Keratinocyte (primary cell): ENCODE results near the gene CA12. TPM values are rescaled to one million over a fixed set of nuclear protein-coding genes. Genes with fewer than 3 reads are reported as not detected.
A peak's percentile ranks its signal among the peaks of the same experiment; 100 is the strongest.

Experiments
- DNase-seq: peaks from one replicate; pipeline ENCODE4 v3.0.0-alpha.2; 2011; ENCODE audit warnings: low read depth, missing footprints, low spot score
- FAIRE-seq: peaks from 2 replicates; lab custom pipeline; 2011; peaks lifted over from hg19 to GRCh38; lab: Jason Lieb, UNC
- H2AFZ ChIP-seq: 2 replicates; pipeline ENCODE4 v1.6.0; 2012; ENCODE audit warnings: low read length, control low read depth, inconsistent platforms; ENCODE audit not compliant: control insufficient read depth
- H3K27ac ChIP-seq: 2 replicates; pipeline ENCODE4 v1.5.1; 2011; ENCODE audit warnings: low read length; ENCODE audit not compliant: control insufficient read depth, insufficient read depth
- H3K27me3 ChIP-seq: 3 replicates; pipeline ENCODE4 v1.6.0; 2011; ENCODE audit warnings: low read length; ENCODE audit not compliant: control insufficient read depth, insufficient read depth; ENCODE audit errors: extremely low read depth
- H3K36me3 ChIP-seq, 2 experiments: 2 replicates in 1 of 2; 3 replicates in 1 of 2; pipeline ENCODE4 v1.5.1; 2011; ENCODE audit warnings: low read length in 2 of 2, mild to moderate bottlenecking in 1 of 2; ENCODE audit not compliant: control insufficient read depth in 2 of 2, insufficient read depth in 2 of 2; ENCODE audit errors: extremely low read depth in 1 of 2
- H3K4me1 ChIP-seq: 3 replicates; pipeline ENCODE4 v1.5.1; 2011; ENCODE audit warnings: low read length; ENCODE audit not compliant: control insufficient read depth, insufficient read depth; ENCODE audit errors: extremely low read depth
- H3K4me2 ChIP-seq: 3 replicates; pipeline ENCODE4 v1.6.0; 2011; ENCODE audit warnings: low read depth, low read length; ENCODE audit not compliant: control insufficient read depth, insufficient read depth; ENCODE audit errors: extremely low read depth
- H3K4me3 ChIP-seq, 3 experiments: fragments of 200-600 bp in 1 of 3; sonication (generic) in 1 of 3; 2 replicates in 2 of 3; 3 replicates in 1 of 3; pipeline ENCODE4 v1.5.1; 2011 to 2016; ENCODE audit warnings: low read length in 3 of 3, mild to moderate bottlenecking in 3 of 3, control low read depth in 2 of 3, inconsistent platforms in 1 of 3, low read depth in 1 of 3, mixed read lengths in 1 of 3, mixed run types in 1 of 3, moderate library complexity in 1 of 3; ENCODE audit not compliant: control insufficient read depth in 2 of 3, insufficient read depth in 2 of 3; ENCODE audit errors: extremely low read depth in 1 of 3
- H3K79me2 ChIP-seq: 2 replicates; pipeline ENCODE4 v1.6.0; 2012; ENCODE audit warnings: low read length; ENCODE audit not compliant: control insufficient read depth, insufficient read depth
- H3K9ac ChIP-seq: 3 replicates; pipeline ENCODE4 v1.6.0; 2011; ENCODE audit warnings: low read length; ENCODE audit not compliant: control insufficient read depth, insufficient read depth; ENCODE audit errors: extremely low read depth
- H3K9me1 ChIP-seq: 3 replicates; pipeline ENCODE4 v1.6.0; 2011; ENCODE audit warnings: low read length; ENCODE audit not compliant: control insufficient read depth, insufficient read depth; ENCODE audit errors: extremely low read depth
- H3K9me3 ChIP-seq: 2 replicates; pipeline ENCODE4 v1.5.1; 2012; ENCODE audit warnings: low read depth, low read length; ENCODE audit not compliant: control insufficient read depth
- H4K20me1 ChIP-seq: 3 replicates; pipeline ENCODE4 v1.6.0; 2011; ENCODE audit warnings: low read length; ENCODE audit not compliant: control insufficient read depth, insufficient read depth; ENCODE audit errors: extremely low read depth
- EZH2 ChIP-seq: IDR thresholded peaks from one replicate; pipeline ENCODE4 v1.6.1; 2012; ENCODE audit warnings: inconsistent platforms, mild to moderate bottlenecking, low read length, moderate library complexity
- dilution Hi-C: fragments of 300-500 bp; cut with MboI; formaldehyde crosslinking; loops from one replicate; pipeline ENCODE4 v1.7.0; 2020; ENCODE audit warnings: low sequenced_read_pairs; ENCODE audit not compliant: extremely low pct_ligation_motif_present
- polyA plus RNA-seq, 5 experiments: library from polyadenylated mRNA; depleted of rRNA in 3 of 5; stranded (reverse) in 3 of 5; stranded (forward) in 1 of 5; unstranded in 1 of 5; fragments of >200 nt; gene quantifications; 1 replicate in 1 of 5; 2 replicates in 3 of 5; 3 replicates in 1 of 5; pipeline versions ENCODE4 v1.2.1 to v1.2.3, GENCODE V29; 2011 to 2012; ENCODE audit warnings: missing spikeins in 2 of 5, low read depth in 1 of 5, low replicate concordance in 1 of 5
- TF ChIP-seq, protein P1 (sequence below), 3 experiments: IDR thresholded peaks in 1 of 3; conservative IDR thresholded peaks in 1 of 3; optimal IDR thresholded peaks in 1 of 3; 2 replicates in 2 of 3; 3 replicates in 1 of 3; pipeline versions ENCODE3 to v1.5.1; 2011; ENCODE audit warnings: low read length in 3 of 3, mild to moderate bottlenecking in 3 of 3, moderate library complexity in 2 of 3, control low read depth in 1 of 3, inconsistent platforms in 1 of 3; ENCODE audit not compliant: insufficient read depth in 2 of 3; ENCODE audit errors: extremely low read depth in 1 of 3

Gene CA12
- polyA plus RNA-seq, 1 donor (not counting 4 experiments of a cell fraction or from before 2014, with no cell fraction given) = 158 TPM

GRCh38 chr15:63371297-63371918, 10.2 kb downstream of the CA12 start:
- DNase-seq = no peak
- peaks cover 10% of the 10 kb centered on the region for H3K79me2 ChIP-seq
- TF ChIP-seq, protein P1, sequence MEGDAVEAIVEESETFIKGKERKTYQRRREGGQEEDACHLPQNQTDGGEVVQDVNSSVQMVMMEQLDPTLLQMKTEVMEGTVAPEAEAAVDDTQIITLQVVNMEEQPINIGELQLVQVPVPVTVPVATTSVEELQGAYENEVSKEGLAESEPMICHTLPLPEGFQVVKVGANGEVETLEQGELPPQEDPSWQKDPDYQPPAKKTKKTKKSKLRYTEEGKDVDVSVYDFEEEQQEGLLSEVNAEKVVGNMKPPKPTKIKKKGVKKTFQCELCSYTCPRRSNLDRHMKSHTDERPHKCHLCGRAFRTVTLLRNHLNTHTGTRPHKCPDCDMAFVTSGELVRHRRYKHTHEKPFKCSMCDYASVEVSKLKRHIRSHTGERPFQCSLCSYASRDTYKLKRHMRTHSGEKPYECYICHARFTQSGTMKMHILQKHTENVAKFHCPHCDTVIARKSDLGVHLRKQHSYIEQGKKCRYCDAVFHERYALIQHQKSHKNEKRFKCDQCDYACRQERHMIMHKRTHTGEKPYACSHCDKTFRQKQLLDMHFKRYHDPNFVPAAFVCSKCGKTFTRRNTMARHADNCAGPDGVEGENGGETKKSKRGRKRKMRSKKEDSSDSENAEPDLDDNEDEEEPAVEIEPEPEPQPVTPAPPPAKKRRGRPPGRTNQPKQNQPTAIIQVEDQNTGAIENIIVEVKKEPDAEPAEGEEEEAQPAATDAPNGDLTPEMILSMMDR (optimal IDR thresholded peaks at IDR 0.05 in 1 of 3, IDR thresholded peaks at IDR 0.05 in 1 of 3, conservative IDR thresholded peaks at IDR 0.05 in 1 of 3; ENCODE audit: extremely low read depth in 1 of 3, insufficient read depth in 2 of 3, low read length in 3 of 3) = no peak
- no peak for TF ChIP-seq EZH2
- FAIRE-seq = no peak
- peaks cover 13 to 24% of the 10 kb centered on the region in 2 experiments for H3K36me3 ChIP-seq
- dilution Hi-C loops = no loop called here
- no peaks in the 10 kb centered on the region for H4K20me1 ChIP-seq
- H2AFZ ChIP-seq = no peak overlapping the region
- H3K4me3 ChIP-seq = no peak overlapping the region
- H3K4me1 ChIP-seq = peaks cover 86% of the 10 kb centered on the region
- H3K9me1 ChIP-seq = no peaks in the 10 kb centered on the region
- H3K27ac ChIP-seq = peak overlapping the region; percentile 96
- no peaks in the 10 kb centered on the region for H3K27me3 ChIP-seq
- H3K9ac ChIP-seq = peak overlapping the region; percentile 80
- peak overlapping the region; percentile 80 for H3K4me2 ChIP-seq
- H3K9me3 ChIP-seq = no peaks in the 10 kb centered on the region

DNA sequence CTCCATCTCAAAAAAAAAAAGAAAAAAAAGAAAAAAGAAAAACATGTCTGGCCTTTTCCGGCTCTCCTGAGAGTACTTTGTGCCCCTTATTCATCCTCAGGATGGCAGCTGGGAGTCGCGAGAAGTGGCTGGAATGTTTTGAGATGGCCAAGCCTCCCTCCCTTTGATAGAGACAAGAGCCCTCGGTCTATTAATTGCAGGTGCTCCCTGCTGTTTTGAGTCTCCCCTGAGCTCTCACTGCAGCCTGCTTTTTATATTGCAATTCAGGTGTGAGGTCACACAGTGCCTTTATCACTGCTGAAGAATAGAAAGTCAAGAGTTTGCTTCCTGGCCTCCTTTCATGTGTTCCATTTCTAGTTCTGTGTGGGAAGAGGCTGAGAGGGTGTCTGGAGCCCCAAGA, 10.9 kb downstream of the CA12 start:
- peaks cover 79% of the 10 kb centered on the region for H3K4me1 ChIP-seq
- H3K4me3 ChIP-seq = no peak overlapping the region
- peak overlapping the region; percentile 96 for H3K27ac ChIP-seq
- dilution Hi-C loops = no loop called here
- no peaks in the 10 kb centered on the region for H4K20me1 ChIP-seq
- no peak for FAIRE-seq
- no peak overlapping the region for H3K9ac ChIP-seq
- H2AFZ ChIP-seq = no peak overlapping the region
- DNase-seq = no peak
- H3K9me1 ChIP-seq = no peaks in the 10 kb centered on the region
- peaks cover 7% of the 10 kb centered on the region for H3K79me2 ChIP-seq
- no peak overlapping the region for H3K4me2 ChIP-seq
- H3K9me3 ChIP-seq = no peaks in the 10 kb centered on the region
- H3K27me3 ChIP-seq = no peaks in the 10 kb centered on the region
- peaks cover 16 to 24% of the 10 kb centered on the region in 2 experiments for H3K36me3 ChIP-seq
- TF ChIP-seq, protein P1 (optimal IDR thresholded peaks at IDR 0.05 in 1 of 3, IDR thresholded peaks at IDR 0.05 in 1 of 3, conservative IDR thresholded peaks at IDR 0.05 in 1 of 3; ENCODE audit: extremely low read depth in 1 of 3, insufficient read depth in 2 of 3, low read length in 3 of 3) = no peak
- TF ChIP-seq EZH2 = no peak
